Neural progenitor cell (in vitro differentiated cells): Measurements from ENCODE around the gene ZNF691. TPM values are rescaled to one million over a fixed set of nuclear protein-coding genes. Genes with fewer than 3 reads are reported as not detected.

Experiments used
- DNase-seq: peaks from one replicate; pipeline ENCODE4 v3.0.0-alpha.2; 2016; ENCODE audit warnings: low spot score
- H2AFZ ChIP-seq: fragments of 200-600 bp; sonication (generic); replicated peaks from 2 replicates; pipeline ENCODE4 v1.6.1; 2016; ENCODE audit warnings: antibody characterized with exemption
- H3F3A ChIP-seq: fragments of 200-600 bp; sonication (generic); 2 replicates; pipeline ENCODE4 v1.6.1; 2016; ENCODE audit warnings: antibody characterized with exemption, low read depth
- H3K27ac ChIP-seq: fragments of 200-600 bp; sonication (generic); 2 replicates; pipeline ENCODE4 v1.5.1; 2016; ENCODE audit warnings: mild to moderate bottlenecking
- H3K27me3 ChIP-seq: fragments of 200-600 bp; sonication (generic); 2 replicates; pipeline ENCODE4 v1.6.1; 2016; ENCODE audit warnings: mild to moderate bottlenecking, moderate library complexity
- H3K36me3 ChIP-seq: fragments of 200-600 bp; sonication (generic); 2 replicates; pipeline ENCODE4 v1.5.1; 2016
- H3K4me1 ChIP-seq: fragments of 200-600 bp; sonication (generic); 2 replicates; pipeline ENCODE4 v1.6.1; 2016; ENCODE audit warnings: mixed run types
- H3K4me2 ChIP-seq: fragments of 200-600 bp; sonication (generic); 2 replicates; pipeline ENCODE4 v1.6.1; 2016
- H3K4me3 ChIP-seq: fragments of 200-600 bp; sonication (generic); 2 replicates; pipeline ENCODE4 v1.5.1; 2016
- H3K79me2 ChIP-seq: fragments of 200-600 bp; sonication (generic); 2 replicates; pipeline ENCODE4 v1.6.1; 2016; ENCODE audit warnings: low read depth
- H3K9ac ChIP-seq: fragments of 200-600 bp; sonication (generic); 2 replicates; pipeline ENCODE4 v1.6.1; 2016
- H3K9me3 ChIP-seq: fragments of 200-600 bp; sonication (generic); 2 replicates; pipeline ENCODE4 v1.5.1; 2016; ENCODE audit warnings: low read depth
- H4K20me1 ChIP-seq: fragments of 200-600 bp; sonication (generic); 2 replicates; pipeline ENCODE4 v1.6.1; 2016; ENCODE audit warnings: low read depth
- H3K27ac Mint-ChIP-seq: 3 replicates; pipeline ENCODE4 v1.8.0; 2021; ENCODE audit warnings: mixed read lengths
- H3K27me3 Mint-ChIP-seq: 2 replicates; pipeline ENCODE4 v1.8.0; 2022; ENCODE audit warnings: low read depth, mild to moderate bottlenecking, inconsistent platforms, moderate library complexity, mixed read lengths; ENCODE audit not compliant: insufficient read depth
- H3K36me3 Mint-ChIP-seq: 3 replicates; pipeline ENCODE4 v1.8.0; 2021; ENCODE audit warnings: mixed read lengths
- H3K4me1 Mint-ChIP-seq: 3 replicates; pipeline ENCODE4 v1.8.0; 2021; ENCODE audit warnings: mixed read lengths
- H3K4me3 Mint-ChIP-seq: 3 replicates; pipeline ENCODE4 v1.8.0; 2021; ENCODE audit warnings: mild to moderate bottlenecking, moderate library complexity, mixed read lengths
- H3K9me3 Mint-ChIP-seq: 3 replicates; pipeline ENCODE4 v1.8.0; 2020; ENCODE audit warnings: mixed read lengths
- EZH2 ChIP-seq: fragments of 200-600 bp; sonication (generic); IDR thresholded peaks from 2 replicates; pipeline ENCODE4 v1.6.1; 2017; ENCODE audit warnings: antibody characterized with exemption, mild to moderate bottlenecking, moderate library complexity
- EZH2phosphoT487 ChIP-seq: fragments of 200-600 bp; sonication (generic); IDR thresholded peaks from 2 replicates; pipeline ENCODE4 v1.6.1; 2017; ENCODE audit warnings: antibody characterized with exemption
- total RNA-seq: library from RNA; depleted of rRNA; stranded (reverse); fragments of >200 nt; gene quantifications from 2 replicates; pipeline ENCODE4 v1.2.3, GENCODE V29; 2015; ENCODE audit warnings: low replicate concordance
- TF ChIP-seq, protein P1 (sequence below): fragments of 200-600 bp; sonication (generic); IDR thresholded peaks from 2 replicates; pipeline ENCODE4 v1.5.1; 2017; ENCODE audit warnings: antibody characterized with exemption, mild to moderate bottlenecking

Gene ZNF691
- total RNA-seq, 1 donor from 2014 or later = 17.6 TPM

DNA sequence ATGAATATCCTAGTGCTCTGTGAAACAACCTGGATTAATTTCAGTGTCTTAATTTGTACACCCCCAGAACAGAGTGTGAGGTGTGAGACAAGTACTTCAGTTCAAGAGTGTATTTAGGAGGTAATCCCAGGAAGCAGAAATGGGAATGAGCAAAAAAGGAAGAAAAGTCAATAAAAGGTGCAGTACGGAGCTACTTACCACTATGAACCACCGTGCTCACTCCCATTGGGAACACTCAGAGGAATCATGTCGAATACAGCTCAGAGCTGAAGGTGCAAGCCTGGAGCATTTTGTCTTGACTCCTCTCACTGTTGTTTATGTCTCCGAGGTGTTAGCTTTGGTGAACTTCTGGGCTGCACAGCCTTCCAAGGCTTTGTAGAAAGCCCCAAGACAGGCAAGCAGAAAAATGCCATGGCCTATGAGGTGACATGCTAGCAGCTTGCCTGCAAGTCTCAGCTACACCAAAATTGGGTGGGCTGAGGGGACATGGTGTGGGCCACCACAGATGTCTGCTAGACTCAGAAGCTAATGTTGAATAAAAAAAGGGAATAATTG is 21.9 kb upstream of the ZNF691 start:
- Histone ChIP-seq H3K36me3 (no peaks in the 10 kb centered on the region), H2AFZ (no peak overlapping the region), H3K27me3 (no peaks in the 10 kb centered on the region), H4K20me1 (no peaks in the 10 kb centered on the region), H3K9ac (no peak overlapping the region), H3K9me3 (no peaks in the 10 kb centered on the region), H3F3A (peaks cover 9% of the 10 kb centered on the region), H3K79me2 (no peaks in the 10 kb centered on the region), H3K4me2 (no peak overlapping the region), H3K27ac (no peak overlapping the region), H3K4me1 (peaks cover 14% of the 10 kb centered on the region), H3K4me3 (no peak overlapping the region)
- TF ChIP-seq, protein P1, sequence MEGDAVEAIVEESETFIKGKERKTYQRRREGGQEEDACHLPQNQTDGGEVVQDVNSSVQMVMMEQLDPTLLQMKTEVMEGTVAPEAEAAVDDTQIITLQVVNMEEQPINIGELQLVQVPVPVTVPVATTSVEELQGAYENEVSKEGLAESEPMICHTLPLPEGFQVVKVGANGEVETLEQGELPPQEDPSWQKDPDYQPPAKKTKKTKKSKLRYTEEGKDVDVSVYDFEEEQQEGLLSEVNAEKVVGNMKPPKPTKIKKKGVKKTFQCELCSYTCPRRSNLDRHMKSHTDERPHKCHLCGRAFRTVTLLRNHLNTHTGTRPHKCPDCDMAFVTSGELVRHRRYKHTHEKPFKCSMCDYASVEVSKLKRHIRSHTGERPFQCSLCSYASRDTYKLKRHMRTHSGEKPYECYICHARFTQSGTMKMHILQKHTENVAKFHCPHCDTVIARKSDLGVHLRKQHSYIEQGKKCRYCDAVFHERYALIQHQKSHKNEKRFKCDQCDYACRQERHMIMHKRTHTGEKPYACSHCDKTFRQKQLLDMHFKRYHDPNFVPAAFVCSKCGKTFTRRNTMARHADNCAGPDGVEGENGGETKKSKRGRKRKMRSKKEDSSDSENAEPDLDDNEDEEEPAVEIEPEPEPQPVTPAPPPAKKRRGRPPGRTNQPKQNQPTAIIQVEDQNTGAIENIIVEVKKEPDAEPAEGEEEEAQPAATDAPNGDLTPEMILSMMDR = no peak
- TF ChIP-seq EZH2phosphoT487 = no peak
- TF ChIP-seq EZH2 = no peak
- no peak for DNase-seq
- Mint-ChIP-seq H3K36me3 (no peaks in the 10 kb centered on the region), H3K4me3 (no peak overlapping the region), H3K27me3 (no peaks in the 10 kb centered on the region), H3K9me3 (no peaks in the 10 kb centered on the region), H3K4me1 (peaks cover 31% of the 10 kb centered on the region), H3K27ac (no peak overlapping the region)

DNA sequence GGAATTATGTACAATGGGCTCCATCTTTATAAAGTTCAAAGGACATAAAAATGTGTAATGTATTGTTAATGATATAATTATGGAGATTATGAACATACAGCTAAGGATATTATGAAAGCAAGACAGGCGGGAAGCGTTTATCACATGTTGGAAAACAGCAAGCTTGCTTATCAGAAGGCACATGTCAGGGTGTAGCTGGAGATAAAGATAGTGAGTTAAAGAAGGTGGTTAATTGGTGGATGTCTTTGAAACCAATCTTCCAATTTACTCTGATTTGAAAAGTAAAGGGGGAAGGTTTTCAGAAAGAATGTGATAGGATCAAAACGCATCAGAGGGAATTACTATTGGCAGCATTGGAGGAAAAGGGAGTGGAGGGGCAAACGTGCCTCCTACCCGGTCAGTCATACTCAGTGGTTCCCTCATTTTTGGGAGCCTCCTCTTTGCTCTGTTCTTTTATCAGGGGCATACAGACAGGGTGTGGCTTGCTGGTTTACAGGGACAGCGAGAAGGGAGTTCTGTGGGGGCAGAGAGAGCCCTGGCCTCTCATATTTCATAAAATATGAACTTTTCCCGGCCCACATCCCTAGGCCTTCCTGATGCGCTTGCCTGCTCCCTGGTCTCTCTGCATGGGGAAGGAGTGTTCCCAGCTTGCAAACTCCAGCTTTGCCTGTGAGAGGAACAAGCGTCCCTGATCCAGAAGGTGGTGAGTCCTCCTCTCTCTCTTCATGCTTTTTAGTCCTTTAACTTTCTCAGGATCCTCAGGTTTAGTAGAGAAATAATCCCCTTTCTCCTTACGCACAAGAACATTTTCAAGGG is 21.2 kb upstream of the ZNF691 start:
- peaks cover 5% of the 10 kb centered on the region for H3F3A ChIP-seq
- no peak for DNase-seq
- H3K9me3 Mint-ChIP-seq = no peaks in the 10 kb centered on the region
- H3K4me3 Mint-ChIP-seq = no peak overlapping the region
- no peak overlapping the region for H3K27ac Mint-ChIP-seq
- H3K4me3 ChIP-seq = no peak overlapping the region
- no peaks in the 10 kb centered on the region for H3K9me3 ChIP-seq
- no peak overlapping the region for H3K4me2 ChIP-seq
- H4K20me1 ChIP-seq = no peaks in the 10 kb centered on the region
- no peaks in the 10 kb centered on the region for H3K27me3 Mint-ChIP-seq
- TF ChIP-seq EZH2 (no peak), EZH2phosphoT487 (no peak)
- TF ChIP-seq, protein P1 = no peak
- no peaks in the 10 kb centered on the region for H3K79me2 ChIP-seq
- H3K36me3 Mint-ChIP-seq = no peaks in the 10 kb centered on the region
- H3K4me1 Mint-ChIP-seq = peaks cover 33% of the 10 kb centered on the region
- no peak overlapping the region for H3K9ac ChIP-seq
- H2AFZ ChIP-seq = peak overlapping the region; percentile 80
- H3K4me1 ChIP-seq = peaks cover 8% of the 10 kb centered on the region
- H3K36me3 ChIP-seq = no peaks in the 10 kb centered on the region
- H3K27ac ChIP-seq = no peak overlapping the region
- H3K27me3 ChIP-seq = no peaks in the 10 kb centered on the region

- Histone ChIP-seq H3K9ac (no peak overlapping the region), H3K79me2 (no peaks in the 10 kb centered on the region), H3K36me3 (no peaks in the 10 kb centered on the region), H2AFZ (no peak overlapping the region), H4K20me1 (no peaks in the 10 kb centered on the region), H3K9me3 (no peaks in the 10 kb centered on the region), H3K4me3 (no peak overlapping the region), H3F3A (peaks cover 12% of the 10 kb centered on the region), H3K4me1 (peaks cover 8% of the 10 kb centered on the region), H3K27ac (no peak overlapping the region), H3K27me3 (no peaks in the 10 kb centered on the region), H3K4me2 (no peak overlapping the region)
- Mint-ChIP-seq H3K9me3 (peaks cover 3% of the 10 kb centered on the region), H3K27ac (no peak overlapping the region), H3K27me3 (peaks cover 6% of the 10 kb centered on the region), H3K4me1 (peaks cover 20% of the 10 kb centered on the region), H3K4me3 (no peak overlapping the region), H3K36me3 (peaks cover 3% of the 10 kb centered on the region)
- TF ChIP-seq EZH2phosphoT487 (no peak), EZH2 (no peak)
- TF ChIP-seq, protein P1 = no peak
- DNase-seq = no peak
Measured at GRCh38 chr1:42830631-42831030, 15.8 kb upstream of the ZNF691 start.
